ENCODE data around the gene FRMD4B. TPM values are rescaled to one million over a fixed set of nuclear protein-coding genes. Genes with fewer than 3 reads are reported as not detected.

FRMD4B gene
- total RNA-seq, 4 donors from 2014 or later = 37.5 to 66.2 (median 62.5) TPM

DNA sequence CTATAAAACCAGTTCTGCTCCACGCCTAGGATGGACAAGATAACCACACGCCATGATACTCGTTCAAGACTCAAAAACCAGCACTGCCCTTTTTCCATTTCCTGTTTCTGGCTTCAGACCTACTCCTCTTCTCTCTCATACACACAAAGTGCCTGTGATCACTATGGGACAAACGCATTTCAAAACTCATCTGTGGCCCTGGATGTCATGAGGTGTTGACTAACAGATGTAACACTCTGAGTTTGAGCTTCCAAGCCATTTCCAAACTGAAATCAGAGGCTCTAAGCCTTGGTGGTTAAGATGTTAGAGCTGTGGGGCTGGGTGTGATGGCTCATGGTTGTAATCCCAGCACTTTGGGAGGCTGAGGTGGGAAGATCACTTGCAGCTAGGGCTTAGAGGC lies 207.8 kb downstream of the FRMD4B start:
- intact Hi-C loops (cut with DNase I) = loop anchor here (10.0 kb wide), 1 partner anchor 57 kb away; no protein-coding TSS in a partner anchor

DNA sequence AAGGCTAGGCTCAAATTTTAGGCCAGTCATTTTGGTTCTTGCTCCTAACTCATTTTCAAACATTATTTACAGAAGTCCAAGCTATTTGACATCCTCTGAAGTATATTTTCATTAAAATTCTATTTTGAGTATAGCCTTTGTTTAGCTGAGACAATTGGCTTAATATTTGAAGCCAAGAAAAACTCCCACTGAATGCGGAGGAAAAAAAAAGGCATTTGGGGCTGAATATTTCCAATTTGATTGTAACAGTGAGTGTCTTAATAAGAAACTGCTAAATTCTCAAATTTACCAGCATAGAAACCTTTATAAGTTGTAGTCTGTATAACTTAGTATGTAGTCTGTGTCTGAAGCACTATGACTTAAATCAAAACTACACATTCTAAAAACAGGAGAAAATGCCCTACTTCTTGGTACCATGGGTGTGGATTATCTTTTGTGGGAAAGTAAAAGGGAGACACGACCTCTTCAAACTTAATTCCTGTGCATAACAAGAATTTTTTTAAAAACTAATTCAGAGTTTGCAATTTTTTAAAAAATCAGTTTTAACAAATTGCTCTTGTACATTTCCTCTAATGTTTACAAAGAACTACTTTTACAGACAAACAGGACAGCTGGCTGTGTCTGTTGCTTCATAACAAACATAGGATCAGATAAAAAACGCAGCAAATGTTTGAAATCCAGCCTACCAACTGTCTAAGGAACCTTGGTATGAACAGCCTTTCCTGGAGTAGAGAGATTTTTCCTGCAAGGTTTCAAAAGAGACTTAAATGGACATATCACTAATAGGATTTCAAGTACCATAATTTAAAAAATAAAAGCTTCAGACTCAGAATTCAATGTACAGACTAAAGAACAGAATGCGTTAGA lies 210.8 kb downstream of the FRMD4B start:
- Histone ChIP-seq H3K27me3 (no peaks in the 10 kb centered on the region), H3K27ac (peak overlapping the region in 2 of 4 donors; percentile 23 to 28), H3K4me1 (peaks cover 0 to 40% (median 6%) of the 10 kb centered on the region in 3 donors), H3K9me3 (no peaks in the 10 kb centered on the region), H3K4me3 (no peak overlapping the region), H3K36me3 (peaks cover 4 to 91% (median 6%) of the 10 kb centered on the region in 3 donors)
- no peak for DNase-seq
- WGBS, 2 donors = 55 to 74% methylated on average over 4 of the region's 4 CpGs
- TF ChIP-seq, protein P1, sequence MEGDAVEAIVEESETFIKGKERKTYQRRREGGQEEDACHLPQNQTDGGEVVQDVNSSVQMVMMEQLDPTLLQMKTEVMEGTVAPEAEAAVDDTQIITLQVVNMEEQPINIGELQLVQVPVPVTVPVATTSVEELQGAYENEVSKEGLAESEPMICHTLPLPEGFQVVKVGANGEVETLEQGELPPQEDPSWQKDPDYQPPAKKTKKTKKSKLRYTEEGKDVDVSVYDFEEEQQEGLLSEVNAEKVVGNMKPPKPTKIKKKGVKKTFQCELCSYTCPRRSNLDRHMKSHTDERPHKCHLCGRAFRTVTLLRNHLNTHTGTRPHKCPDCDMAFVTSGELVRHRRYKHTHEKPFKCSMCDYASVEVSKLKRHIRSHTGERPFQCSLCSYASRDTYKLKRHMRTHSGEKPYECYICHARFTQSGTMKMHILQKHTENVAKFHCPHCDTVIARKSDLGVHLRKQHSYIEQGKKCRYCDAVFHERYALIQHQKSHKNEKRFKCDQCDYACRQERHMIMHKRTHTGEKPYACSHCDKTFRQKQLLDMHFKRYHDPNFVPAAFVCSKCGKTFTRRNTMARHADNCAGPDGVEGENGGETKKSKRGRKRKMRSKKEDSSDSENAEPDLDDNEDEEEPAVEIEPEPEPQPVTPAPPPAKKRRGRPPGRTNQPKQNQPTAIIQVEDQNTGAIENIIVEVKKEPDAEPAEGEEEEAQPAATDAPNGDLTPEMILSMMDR (IDR thresholded peaks at IDR 0.05) = no peak
- no peak for TF ChIP-seq POLR2A (IDR thresholded peaks at IDR 0.05)
- intact Hi-C loops (cut with DNase I) = loop anchor here (10.0 kb wide), 1 partner anchor 60 kb away; no protein-coding TSS in a partner anchor

More for the DNA sequence above, 207.8 kb downstream of the FRMD4B start:
- TF ChIP-seq, protein P1 (IDR thresholded peaks at IDR 0.05) = no peak
- WGBS, 2 donors = 78% methylated on average over 4 of the region's 4 CpGs
- Histone ChIP-seq H3K4me3 (no peak overlapping the region), H3K36me3 (peaks cover 6 to 91% (median 19%) of the 10 kb centered on the region in 3 donors), H3K4me1 (peaks cover 0 to 41% (median 6%) of the 10 kb centered on the region in 3 donors), H3K27ac (peak overlapping the region in 3 of 4 donors; percentile 22 to 47 (median 46)), H3K27me3 (no peaks in the 10 kb centered on the region), H3K9me3 (no peaks in the 10 kb centered on the region)
- no peak for DNase-seq

DNA sequence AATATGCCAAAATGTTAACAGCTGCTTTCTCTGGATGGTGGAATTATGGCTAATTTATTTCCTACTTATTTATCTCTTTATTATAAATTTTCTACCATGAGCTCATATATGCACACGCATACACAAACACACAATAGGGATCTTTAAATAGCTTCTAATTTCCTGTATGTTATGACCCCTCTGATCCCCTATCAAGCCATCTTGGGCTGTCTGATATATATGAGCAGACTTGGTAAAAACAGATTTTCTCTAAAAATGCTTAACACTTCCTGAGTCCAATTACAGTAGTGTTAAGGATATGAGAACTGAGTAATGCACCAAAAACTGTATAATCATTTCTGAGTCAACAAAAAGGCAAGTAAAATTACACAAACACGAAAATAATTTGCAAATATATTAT lies 211.4 kb downstream of the FRMD4B start:
- no peaks in the 10 kb centered on the region for H3K9me3 ChIP-seq
- H3K4me3 ChIP-seq = no peak overlapping the region
- no peaks in the 10 kb centered on the region for H3K27me3 ChIP-seq
- no peak for DNase-seq
- WGBS, 2 donors = 54 to 72% methylated on average over 2 of the region's 2 CpGs
- peaks cover 0 to 34% (median 6%) of the 10 kb centered on the region in 3 donors for H3K4me1 ChIP-seq
- H3K27ac ChIP-seq = peak overlapping the region in 1 of 4 donors; percentile 28
- no peak for TF ChIP-seq POLR2A (IDR thresholded peaks at IDR 0.05)
- intact Hi-C loops (cut with DNase I) = loop anchor here (10.0 kb wide), 1 partner anchor 60 kb away; no protein-coding TSS in a partner anchor
- peaks cover 4 to 91% (median 6%) of the 10 kb centered on the region in 3 donors for H3K36me3 ChIP-seq

DNA sequence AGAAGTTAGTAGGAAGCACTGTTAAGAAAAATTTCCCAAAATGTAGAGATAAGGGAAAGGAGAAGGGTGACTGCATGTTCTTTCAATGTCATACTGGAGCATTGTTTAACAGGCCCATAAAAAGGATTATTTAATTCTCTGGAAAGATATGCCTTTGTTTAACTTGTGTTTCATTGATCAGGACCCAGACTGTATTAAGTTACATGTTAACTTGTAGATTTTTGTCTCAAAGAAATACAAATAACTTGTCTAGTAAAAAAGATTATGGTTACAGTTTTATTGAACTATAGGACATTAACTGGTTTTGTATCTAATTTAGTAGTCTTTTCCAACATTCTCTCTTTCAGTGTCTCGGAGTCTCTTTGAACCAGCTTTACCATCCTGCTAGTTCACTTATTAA lies 213.8 kb downstream of the FRMD4B start:
- Histone ChIP-seq H3K4me1 (peaks cover 0 to 15% (median 0%) of the 10 kb centered on the region in 3 donors), H3K27me3 (no peaks in the 10 kb centered on the region), H3K4me3 (no peak overlapping the region), H3K9me3 (no peaks in the 10 kb centered on the region), H3K36me3 (peaks cover 4 to 80% (median 6%) of the 10 kb centered on the region in 3 donors), H3K27ac (no peak overlapping the region)
- intact Hi-C loops (cut with DNase I) = loop anchor here (10.0 kb wide), 1 partner anchor 63 kb away; no protein-coding TSS in a partner anchor
- DNase-seq = no peak
- no peak for TF ChIP-seq POLR2A (IDR thresholded peaks at IDR 0.05)
- TF ChIP-seq, protein P1 (IDR thresholded peaks at IDR 0.05) = no peak
- WGBS, 2 donors = 96% methylated on average over 1 of the region's 1 CpG

DNA sequence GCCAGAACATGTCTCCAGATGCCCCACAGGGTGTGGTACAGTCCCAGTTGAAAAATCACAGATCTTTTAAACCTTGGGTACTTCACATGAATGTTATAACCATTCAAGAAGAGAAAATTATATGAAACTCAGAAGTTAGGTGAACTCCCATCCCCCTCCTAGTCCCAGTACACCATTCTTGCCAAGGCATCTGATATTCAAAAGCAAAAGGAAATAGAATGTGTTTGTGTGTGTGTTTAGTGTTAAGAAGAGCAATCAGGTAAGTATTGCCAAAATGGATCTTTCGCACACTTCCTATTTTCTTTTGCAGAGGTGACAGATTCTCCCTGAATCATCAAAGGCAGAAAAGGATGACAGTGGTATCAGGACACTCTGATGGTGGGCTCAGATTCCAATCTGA lies 219.4 kb downstream of the FRMD4B start:
- H3K4me1 ChIP-seq = peaks cover 0 to 4% (median 0%) of the 10 kb centered on the region in 3 donors
- no peak overlapping the region for H3K27ac ChIP-seq
- TF ChIP-seq POLR2A (IDR thresholded peaks at IDR 0.05) = no peak
- TF ChIP-seq, protein P1 (IDR thresholded peaks at IDR 0.05) = no peak
- H3K9me3 ChIP-seq = no peaks in the 10 kb centered on the region
- H3K27me3 ChIP-seq = no peaks in the 10 kb centered on the region
- whole genome bisulfite sequencing, 2 donors = 93% methylated on average over 1 of the region's 1 CpG
- intact Hi-C loops (cut with DNase I) = loop anchor here (10.0 kb wide), 1 partner anchor 498 kb away; no protein-coding TSS in a partner anchor
- no peak overlapping the region for H3K4me3 ChIP-seq
- DNase-seq = no peak
- H3K36me3 ChIP-seq = peaks cover 0 to 25% (median 0%) of the 10 kb centered on the region in 3 donors
